Measurements from ENCODE around the gene RBFOX2.

The RBFOX2 gene

DNA sequence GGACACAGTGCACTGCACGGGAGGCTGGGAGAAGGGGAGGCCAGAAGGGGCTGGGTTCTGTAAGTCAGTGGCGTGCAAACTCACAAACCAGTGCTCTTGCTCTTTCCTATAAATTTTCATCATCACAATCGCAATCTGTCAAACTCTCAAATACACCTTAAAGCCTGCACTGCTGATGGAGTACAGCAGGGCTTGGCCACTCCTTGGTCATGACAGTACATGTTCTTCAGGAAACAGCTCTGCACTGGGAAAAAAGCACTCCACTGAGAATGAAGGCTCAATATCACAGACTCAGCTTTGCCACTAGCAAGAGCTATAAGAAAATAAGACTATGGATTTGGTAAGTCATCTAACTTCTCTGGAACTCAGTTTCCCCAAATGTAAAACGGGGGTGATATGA is 111.0 kb downstream of the RBFOX2 start:
- TF ChIP-seq, protein P1, sequence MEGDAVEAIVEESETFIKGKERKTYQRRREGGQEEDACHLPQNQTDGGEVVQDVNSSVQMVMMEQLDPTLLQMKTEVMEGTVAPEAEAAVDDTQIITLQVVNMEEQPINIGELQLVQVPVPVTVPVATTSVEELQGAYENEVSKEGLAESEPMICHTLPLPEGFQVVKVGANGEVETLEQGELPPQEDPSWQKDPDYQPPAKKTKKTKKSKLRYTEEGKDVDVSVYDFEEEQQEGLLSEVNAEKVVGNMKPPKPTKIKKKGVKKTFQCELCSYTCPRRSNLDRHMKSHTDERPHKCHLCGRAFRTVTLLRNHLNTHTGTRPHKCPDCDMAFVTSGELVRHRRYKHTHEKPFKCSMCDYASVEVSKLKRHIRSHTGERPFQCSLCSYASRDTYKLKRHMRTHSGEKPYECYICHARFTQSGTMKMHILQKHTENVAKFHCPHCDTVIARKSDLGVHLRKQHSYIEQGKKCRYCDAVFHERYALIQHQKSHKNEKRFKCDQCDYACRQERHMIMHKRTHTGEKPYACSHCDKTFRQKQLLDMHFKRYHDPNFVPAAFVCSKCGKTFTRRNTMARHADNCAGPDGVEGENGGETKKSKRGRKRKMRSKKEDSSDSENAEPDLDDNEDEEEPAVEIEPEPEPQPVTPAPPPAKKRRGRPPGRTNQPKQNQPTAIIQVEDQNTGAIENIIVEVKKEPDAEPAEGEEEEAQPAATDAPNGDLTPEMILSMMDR (IDR thresholded peaks at IDR 0.05; ENCODE audit: low read depth, low read length): no peak
- no peak for DNase-seq (ENCODE audit: extremely low read depth, low read depth)

DNA sequence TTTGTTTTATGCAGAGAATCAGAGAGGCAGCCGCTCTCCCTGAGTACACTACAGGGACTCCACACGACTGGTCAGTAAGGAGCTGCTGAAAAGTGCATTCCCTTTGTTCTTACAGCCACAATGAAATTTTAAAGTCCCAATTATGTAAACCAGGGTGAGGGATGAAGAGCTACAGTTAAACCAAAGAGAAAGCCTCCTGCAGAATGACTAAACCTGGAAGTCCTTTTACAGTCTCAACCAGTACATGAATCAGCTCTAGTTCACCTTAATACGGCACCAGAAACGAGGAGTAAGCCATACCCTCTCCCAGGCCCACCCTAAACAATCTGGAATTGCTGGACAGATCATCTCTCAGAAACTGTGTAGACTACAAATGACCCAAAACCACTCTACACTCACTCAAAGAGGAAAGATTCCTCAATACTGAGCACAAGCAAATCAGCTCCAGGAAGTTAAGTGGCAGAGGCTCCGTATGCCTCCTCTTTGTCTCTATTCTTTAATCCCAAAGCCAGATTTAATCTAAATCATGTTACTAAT is 113.1 kb downstream of the RBFOX2 start:
- TF ChIP-seq, protein P1 (IDR thresholded peaks at IDR 0.05; ENCODE audit: low read depth, low read length): no peak
- DNase-seq (ENCODE audit: extremely low read depth, low read depth): no peak

DNA sequence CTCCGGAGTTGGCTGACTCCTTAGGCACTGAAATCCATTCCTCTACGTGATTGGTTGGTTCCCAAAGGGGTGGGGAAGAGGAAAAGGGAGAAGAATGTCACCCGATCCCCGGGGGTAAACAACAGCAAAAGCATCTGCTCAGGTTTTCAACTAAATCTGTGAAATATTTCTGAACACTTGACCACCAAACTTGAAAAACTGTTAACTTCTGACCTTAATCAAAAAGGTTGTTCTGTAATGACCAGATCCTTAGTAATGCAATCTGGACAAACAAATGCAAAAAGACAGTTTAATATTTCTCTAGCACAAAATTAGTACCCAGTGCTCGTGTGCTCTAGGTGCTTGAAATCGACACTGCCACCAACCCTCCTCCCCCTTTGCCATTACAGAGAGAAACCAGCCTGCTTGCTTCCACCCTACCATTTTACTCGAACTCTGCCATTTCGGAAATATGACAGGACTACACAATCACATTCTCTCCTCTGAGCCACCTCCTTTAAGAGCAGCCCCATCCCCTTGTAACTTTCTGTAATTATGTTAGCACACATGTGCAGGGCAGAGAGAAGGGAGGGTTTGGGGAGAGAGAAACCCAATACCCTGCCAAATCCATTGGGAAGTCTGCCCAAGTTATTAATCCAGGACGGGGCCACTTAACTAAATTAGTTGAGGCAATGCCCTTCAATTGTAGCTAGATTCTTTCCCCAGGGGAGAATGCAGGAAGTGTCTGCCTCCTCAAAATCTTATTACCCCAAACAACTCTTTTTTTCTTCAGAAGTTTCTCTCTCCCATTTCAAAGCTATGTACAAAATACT is 113.8 kb downstream of the RBFOX2 start:
- DNase-seq (ENCODE audit: extremely low read depth, low read depth): peak; percentile 71
- TF ChIP-seq, protein P1 (IDR thresholded peaks at IDR 0.05; ENCODE audit: low read depth, low read length): no peak

DNA sequence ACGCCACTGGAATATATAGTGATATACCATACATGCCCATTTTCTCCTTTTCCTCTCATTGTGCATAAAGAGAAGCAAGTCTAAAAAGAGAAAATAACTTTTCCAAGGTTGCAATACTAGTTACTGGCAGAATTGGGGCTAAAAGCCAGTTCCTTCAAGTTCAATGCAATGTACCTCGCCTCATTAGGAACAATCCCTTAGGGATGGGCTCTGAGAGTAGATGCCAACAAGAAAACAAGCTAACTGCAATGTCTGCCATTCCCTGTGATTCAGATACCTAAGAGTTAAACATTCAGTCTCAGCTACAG is 114.3 kb downstream of the RBFOX2 start:
- TF ChIP-seq, protein P1 (IDR thresholded peaks at IDR 0.05; ENCODE audit: low read depth, low read length): no peak
- DNase-seq (ENCODE audit: extremely low read depth, low read depth): no peak

DNA sequence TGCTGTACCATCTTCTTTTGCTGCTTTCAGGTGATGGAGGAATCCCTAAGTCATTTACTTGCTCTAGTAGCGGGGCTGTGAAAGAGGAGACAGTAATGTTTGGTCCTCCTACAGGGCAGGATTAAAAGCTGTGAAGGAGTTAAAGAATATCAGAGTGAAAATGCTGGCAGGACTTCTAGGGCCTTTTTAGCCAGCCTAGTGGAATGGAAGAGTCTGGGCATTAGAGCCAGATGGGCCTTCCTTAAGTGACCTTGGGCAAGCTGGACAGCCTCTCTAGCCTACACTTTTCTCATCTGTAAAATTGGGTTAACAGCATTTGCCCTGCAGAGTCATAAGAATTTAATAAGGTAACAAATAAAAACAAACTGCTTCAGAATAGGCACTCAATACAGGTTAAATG is 114.7 kb downstream of the RBFOX2 start:
- TF ChIP-seq, protein P1 (IDR thresholded peaks at IDR 0.05; ENCODE audit: low read depth, low read length): no peak
- no peak for DNase-seq (ENCODE audit: extremely low read depth, low read depth)

DNA sequence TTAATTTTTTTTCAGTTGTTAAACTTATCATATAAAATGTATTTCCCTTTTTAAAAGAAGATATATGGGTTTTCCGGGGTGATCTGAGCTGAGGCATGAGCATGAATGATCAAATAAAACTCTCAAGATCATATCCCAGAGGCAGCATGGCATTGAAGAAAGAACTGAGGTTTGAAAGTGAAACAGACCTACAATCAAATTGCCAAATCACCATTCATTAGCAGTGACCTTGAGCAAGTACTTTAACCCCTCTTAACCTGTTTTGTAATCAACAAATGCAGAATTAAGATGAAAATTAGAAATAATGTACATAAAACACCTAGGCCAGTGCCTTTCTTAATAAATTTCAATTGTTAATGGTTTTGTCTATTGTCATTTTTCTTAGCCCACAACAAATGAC is 116.0 kb downstream of the RBFOX2 start:
- TF ChIP-seq, protein P1 (IDR thresholded peaks at IDR 0.05; ENCODE audit: low read depth, low read length): no peak
- no peak for DNase-seq (ENCODE audit: extremely low read depth, low read depth)

DNA sequence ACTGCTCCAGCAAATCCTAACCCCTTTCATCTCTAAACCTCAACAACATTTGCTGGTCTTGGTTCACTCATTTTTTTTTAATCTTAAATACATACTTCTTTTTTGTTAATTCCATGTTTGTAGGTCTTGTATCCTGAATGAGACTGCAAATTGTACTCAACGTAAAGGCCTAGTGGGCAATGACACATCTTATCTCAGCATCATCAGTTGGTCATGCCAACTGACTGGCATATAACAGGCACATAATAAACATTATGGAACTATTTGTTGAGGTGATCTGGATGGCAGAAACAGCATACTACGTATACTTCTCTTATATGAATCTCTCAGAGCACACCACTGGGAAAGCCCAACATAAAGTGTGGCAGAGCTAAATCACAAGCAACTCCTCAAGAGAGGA is 116.7 kb downstream of the RBFOX2 start:
- no peak for DNase-seq (ENCODE audit: extremely low read depth, low read depth)
- TF ChIP-seq, protein P1 (IDR thresholded peaks at IDR 0.05; ENCODE audit: low read depth, low read length): no peak

All from AG09319 (cell line).